Endometrium (tissue), 2 donors: Measurements from ENCODE around the gene SPACA7.
"Not testable (repeated sequence)": the region's sequence is repeated elsewhere in the genome, so short reads cannot be mapped to it uniquely, and the experiment has no call there.

Source experiments
- FAIRE-seq: peaks from 2 replicates; lab custom pipeline; 2012; peaks lifted over from hg19 to GRCh38; lab: Jason Lieb, UNC
- donor health status: control.
- donor health status: control.

The SPACA7 gene

GRCh38 chr13:112350300-112350699 is 25.9 kb upstream of the SPACA7 start:
- FAIRE-seq: no peak

DNA sequence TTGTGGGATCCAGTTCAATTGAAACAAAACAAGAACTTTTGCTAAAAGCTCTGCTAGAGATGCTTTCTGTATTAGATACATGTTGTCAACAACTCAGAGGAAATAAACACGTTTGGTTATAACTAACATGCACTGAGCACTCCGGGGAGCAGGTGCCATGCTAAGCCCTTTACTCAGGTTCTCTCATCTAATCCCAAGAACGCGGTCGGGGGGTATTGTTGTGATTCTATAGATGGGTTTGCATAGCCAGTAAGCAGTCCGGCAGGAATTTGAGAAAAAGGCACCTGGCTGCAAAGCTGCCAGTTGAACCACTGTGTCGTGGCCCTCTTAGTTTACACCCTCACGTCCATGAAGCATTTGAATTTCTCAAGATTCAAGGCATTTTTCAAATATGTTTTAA is 24.3 kb upstream of the SPACA7 start:
- FAIRE-seq: no peak

DNA sequence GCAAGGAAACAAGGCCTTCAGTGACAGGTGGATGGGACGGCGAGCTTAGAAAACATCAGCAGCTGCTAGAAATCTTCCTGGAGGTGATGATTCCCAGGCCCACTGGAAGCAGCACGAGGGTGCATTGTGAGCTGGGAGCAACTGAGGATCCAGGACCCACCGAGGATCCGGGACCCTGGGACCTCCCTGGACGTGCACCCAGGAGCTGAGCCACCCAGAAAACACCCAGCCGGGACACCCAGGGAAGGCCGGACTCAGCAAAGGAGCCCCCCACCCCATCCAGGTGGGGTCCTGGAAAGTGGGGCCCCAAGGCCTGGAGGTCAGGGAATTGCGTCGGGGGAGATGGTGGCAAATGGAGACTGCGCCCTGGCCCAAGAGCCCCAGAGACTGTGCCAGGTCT is 22.3 kb upstream of the SPACA7 start:
- no peak for FAIRE-seq

GRCh38 chr13:112354330-112355273 is 21.6 kb upstream of the SPACA7 start:
- FAIRE-seq: no peak

DNA sequence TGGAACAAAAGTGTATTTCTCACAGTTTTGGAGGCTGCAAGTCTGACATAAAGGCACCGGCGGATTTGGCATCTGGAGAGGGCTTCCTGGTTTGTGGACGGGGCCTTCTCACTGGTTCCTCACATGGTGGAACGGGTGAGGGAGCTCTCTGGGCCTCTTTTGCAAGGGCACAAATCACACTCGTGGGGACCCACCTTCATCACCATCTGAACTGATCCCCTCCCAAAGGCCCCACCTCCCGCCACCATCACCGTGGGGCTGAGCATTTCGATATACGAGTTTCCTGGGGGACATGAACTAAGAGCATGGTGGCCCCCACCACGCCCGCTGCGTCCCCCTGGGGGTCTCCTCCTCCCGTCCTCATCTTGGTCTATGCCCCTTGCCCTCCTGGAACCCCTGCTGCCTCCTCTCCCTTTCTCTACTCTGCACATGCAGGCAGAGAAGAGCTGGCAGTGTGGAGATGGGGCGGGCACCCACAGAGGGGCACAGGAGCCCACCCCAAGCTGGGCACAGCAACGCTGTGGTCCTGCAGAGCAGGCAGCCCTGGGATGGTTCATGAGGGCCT is 20.8 kb upstream of the SPACA7 start:
- FAIRE-seq: no peak

DNA sequence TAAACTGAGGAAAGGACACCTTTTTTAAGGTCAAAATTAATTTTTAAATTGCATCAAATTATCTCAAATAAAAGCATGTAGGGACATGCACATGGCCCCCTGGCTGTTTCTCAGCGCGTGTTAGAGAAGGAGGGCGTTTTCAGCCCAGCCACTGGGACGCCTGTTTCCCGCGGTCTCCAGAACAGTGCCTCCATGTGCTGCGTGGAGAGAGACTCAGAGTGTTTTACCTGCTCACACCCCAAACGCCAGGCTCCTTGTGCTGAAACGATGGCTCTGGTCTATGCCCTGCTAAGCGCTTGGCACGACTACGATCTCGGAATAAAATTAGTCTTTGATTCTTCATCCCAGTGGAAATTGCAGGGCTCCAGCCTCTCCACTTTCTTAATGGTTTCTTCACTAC is 20.0 kb upstream of the SPACA7 start:
- no peak for FAIRE-seq

DNA sequence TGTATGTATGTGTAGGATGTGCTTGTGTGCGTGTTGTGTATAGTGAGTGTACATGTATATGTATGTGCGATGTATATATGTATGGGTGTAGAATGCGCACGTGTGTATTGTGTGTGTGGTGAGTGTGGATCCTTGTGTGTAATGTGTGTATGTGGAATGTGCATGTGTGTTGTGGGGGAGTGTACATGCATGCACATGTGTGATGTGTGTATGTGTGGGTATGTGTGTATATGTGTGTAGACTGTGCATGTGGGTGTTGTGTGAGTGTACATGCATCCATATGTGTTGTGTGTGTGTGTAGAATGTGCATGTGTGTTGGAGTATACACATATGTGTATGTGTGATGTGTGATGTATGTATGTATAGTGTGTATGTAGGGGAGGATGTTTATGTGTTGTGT is 18.0 kb upstream of the SPACA7 start:
- no peak for FAIRE-seq

DNA sequence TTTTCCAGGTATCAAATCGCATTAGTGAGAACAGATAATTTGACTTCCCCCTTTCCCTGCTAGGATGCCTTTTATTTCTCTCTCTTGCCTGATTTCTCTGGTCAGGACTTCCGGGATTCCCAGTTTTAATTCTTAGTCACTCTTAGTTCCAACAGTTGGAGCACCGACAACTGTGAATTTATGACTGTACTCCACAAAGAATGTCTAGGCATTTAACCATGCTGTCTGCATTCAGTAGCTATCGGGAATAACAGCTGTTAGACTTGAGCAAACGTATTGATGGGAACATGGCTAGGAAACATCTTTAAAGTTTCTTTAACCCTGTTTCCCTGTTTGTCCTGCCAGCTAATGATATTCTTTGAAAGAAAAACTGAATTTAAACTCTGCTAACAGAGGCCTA is 14.1 kb upstream of the SPACA7 start:
- FAIRE-seq: no peak

DNA sequence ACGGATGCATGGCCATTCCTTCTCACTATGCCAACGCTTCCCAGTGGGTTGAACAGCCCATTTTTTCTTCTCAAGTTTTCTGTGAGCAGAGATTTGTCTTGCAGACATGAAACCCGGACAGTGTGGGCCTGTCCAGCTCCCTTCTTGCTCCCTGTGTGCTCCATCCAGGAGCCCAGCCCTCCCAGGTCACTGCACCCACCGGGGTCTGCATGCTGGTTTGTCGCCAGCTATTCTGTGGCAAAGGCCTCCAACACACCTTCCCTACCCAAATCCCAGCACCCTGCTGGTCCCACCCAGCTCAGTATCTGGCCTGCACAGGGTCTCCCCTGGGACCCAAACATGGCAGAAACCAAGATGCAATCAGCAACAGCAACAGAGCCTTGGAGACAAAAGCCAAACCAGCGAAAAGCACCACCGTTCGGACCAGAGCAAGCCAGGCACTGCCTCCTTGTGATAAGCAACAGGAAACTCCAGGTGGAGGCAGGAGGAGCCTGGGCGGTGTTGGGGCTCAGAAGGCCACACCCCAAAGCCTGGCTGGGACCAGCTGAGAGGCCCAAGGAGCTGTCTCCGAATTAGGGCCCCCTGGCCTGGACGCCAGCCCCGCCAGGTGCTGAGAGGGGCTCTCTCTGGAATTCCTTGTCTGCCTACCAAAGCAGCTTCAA is 12.2 kb upstream of the SPACA7 start:
- no peak for FAIRE-seq

- peak; percentile 35 for FAIRE-seq
Observed at GRCh38 chr13:112366907-112367646, 9.1 kb upstream of the SPACA7 start.

- FAIRE-seq: no peak
Observed at GRCh38 chr13:112368883-112369282, 7.3 kb upstream of the SPACA7 start.

GRCh38 chr13:112370311-112370710 is 5.8 kb upstream of the SPACA7 start:
- FAIRE-seq: no peak

GRCh38 chr13:112374271-112374670 is 1.9 kb upstream of the SPACA7 start:
- FAIRE-seq: no peak

DNA sequence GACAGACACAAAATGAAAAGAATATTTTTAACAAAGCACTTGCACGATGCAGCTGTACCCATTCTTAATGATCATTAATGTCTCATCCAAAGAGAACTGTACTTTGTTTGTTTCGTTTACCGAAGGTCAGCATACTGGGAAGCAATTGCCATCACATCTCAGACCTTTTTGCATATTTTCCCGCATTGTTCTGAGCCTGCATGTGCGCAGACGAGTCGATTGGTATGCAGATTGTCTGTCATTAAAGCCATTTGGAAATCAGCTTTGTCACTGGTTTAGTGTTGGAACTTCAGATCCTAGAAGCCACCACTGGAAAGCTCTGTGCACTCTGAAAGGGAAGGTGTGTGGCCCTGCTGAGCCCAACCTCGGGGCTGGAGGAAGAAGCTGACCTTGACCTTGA is 15.6 kb downstream of the SPACA7 start:
- FAIRE-seq: no peak

GRCh38 chr13:112392719-112393118 is 16.6 kb downstream of the SPACA7 start:
- no peak for FAIRE-seq

GRCh38 chr13:112395022-112395421 is 18.9 kb downstream of the SPACA7 start:
- FAIRE-seq: not testable (repeated sequence)

DNA sequence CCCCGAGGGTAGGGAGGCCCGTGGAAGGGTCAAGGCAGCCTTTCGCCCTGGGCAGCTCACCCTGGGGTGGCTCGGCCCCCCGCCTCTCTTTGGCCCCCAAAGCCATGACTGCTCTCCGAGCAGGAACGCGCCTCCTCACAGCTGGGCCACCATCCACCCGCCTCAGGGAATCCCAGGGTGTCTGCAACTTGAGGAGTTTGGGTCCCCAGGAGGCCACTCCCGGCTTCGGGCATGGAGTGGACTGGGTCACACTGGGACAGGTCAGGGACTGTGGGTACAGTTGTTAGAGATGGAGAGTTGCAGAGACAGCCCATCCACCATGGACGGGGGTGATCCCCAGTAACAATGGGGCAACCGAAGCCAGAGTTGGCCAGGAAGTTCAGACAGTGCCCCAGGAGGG is 19.8 kb downstream of the SPACA7 start:
- not testable (repeated sequence) for FAIRE-seq

DNA sequence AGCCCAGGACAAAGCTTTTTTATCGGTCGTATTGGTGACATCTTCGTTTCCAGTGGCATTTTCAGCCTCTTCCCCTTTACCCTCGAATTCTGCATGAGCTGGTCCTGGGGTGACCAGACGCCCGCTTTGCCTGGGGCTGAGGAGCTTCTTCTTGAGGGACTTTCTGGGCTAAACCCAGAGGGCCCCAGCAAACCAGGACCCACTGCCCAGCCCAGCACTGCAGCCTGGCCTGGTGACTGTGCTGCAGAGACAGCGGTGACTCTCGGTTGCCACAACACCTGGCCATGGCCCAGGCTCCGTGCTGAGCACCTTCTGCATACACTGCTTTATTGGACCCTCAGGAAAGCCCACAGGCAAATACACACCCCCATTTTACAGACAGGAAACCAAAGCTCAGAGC is 21.0 kb downstream of the SPACA7 start:
- no peak for FAIRE-seq

GRCh38 chr13:112398347-112398746 is 22.2 kb downstream of the SPACA7 start:
- FAIRE-seq: not testable (repeated sequence)

DNA sequence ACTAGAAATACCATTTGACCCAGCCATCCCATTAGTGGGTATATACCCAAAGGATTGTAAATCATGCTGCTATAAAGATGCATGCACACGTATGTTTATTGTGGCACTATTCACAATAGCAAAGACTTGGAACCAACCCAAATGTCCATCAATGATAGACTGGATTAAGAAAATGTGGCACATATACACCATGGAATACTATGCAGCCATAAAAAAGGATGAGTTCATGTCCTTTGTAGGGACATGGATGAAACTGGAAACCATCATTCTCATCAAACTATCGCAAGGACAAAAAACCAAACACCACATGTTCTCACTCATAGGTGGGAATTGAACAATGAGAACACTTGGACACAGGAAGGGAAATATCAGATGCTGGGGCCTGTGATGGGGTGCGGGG is 33.7 kb downstream of the SPACA7 start:
- FAIRE-seq: not testable (repeated sequence)

DNA sequence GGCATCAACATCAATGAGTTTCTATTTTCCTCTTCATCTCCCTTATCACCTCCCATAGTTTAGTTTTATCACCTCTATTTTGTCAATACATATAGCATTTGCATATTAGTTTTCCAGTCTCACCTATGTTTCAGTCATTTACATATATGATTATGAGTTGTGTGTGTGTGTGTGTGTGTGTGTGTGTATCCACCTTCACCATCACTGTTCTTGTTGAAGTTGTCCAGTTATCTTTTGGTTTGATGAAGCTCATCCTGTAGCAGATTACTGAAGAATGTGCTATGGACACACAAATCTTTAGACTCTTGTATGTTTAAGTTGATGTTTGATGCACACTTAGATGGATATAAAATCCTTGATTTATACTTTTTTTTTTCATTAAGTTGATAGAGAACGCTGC is 40.5 kb downstream of the SPACA7 start:
- no peak for FAIRE-seq

GRCh38 chr13:112417079-112417478 is 40.9 kb downstream of the SPACA7 start:
- FAIRE-seq: no peak
